AG09309 (cell line): Measurements from ENCODE around the gene MRPL23.

Experiments
- DNase-seq: peaks from one replicate; pipeline ENCODE4 v3.0.0-alpha.2; 2010; ENCODE audit warnings: low read depth
- H3K4me3 ChIP-seq: 2 replicates; pipeline ENCODE4 v1.5.1; 2011; ENCODE audit warnings: mild to moderate bottlenecking, low read depth, low read length, moderate library complexity; ENCODE audit not compliant: control insufficient read depth
- CTCF ChIP-seq: IDR thresholded peaks from 2 replicates; pipeline ENCODE4 v1.5.1; 2011; ENCODE audit warnings: mild to moderate bottlenecking, low read depth, low read length, inconsistent platforms; ENCODE audit not compliant: insufficient read depth, control insufficient read depth; ENCODE audit errors: missing control alignments

The MRPL23 gene

GRCh38 chr11:1934335-1935155 lies 12.6 kb upstream of the MRPL23 start:
- no peak for DNase-seq
- H3K4me3 ChIP-seq: no peak overlapping the region
- TF ChIP-seq CTCF: no peak

- no peak for TF ChIP-seq CTCF
Observed at GRCh38 chr11:1935156-1936071, 11.7 kb upstream of the MRPL23 start.

GRCh38 chr11:1936072-1936780 lies 10.9 kb upstream of the MRPL23 start:
- H3K4me3 ChIP-seq: no peak overlapping the region
- no peak for DNase-seq
- no peak for TF ChIP-seq CTCF

More at GRCh38 chr11:1935156-1936071, 11.7 kb upstream of the MRPL23 start:
- DNase-seq: no peak
- no peak overlapping the region for H3K4me3 ChIP-seq

GRCh38 chr11:1936781-1937615 lies 10.1 kb upstream of the MRPL23 start:
- DNase-seq: no peak
- no peak overlapping the region for H3K4me3 ChIP-seq
- no peak for TF ChIP-seq CTCF

- no peak overlapping the region for H3K4me3 ChIP-seq
- no peak for DNase-seq
- TF ChIP-seq CTCF: no peak
Observed at GRCh38 chr11:1937616-1938342, 9.4 kb upstream of the MRPL23 start.
